Activated naive CD4-positive, alpha-beta T cell treated with anti-CD3 and anti-CD28 coated beads for 36 hours (primary cell): Measurements from ENCODE around the gene FOXN3. TPM values are rescaled to one million over a fixed set of nuclear protein-coding genes. Genes with fewer than 3 reads are reported as not detected.

Source experiments
- CTCF ChIA-PET: fragments of 350-600 bp; sonication (Branson Sonifier 250); formaldehyde crosslinking; loops from one replicate; lab custom pipeline; 2021; ENCODE audit warnings: antibody characterized with exemption; lab: Charles Lee
- DNase-seq: peaks from one replicate; pipeline ENCODE4 v3.0.0-alpha.2; 2020
- H3K27ac Mint-ChIP-seq: one replicate; pipeline ENCODE4 v1.8.0; 2021; ENCODE audit warnings: mild to moderate bottlenecking, mixed read lengths
- H3K27me3 Mint-ChIP-seq: one replicate; pipeline ENCODE4 v1.8.0; 2021; ENCODE audit warnings: low read depth, mixed read lengths
- H3K36me3 Mint-ChIP-seq: one replicate; pipeline ENCODE4 v1.8.0; 2021; ENCODE audit warnings: low read depth, mixed read lengths
- H3K4me1 Mint-ChIP-seq: one replicate; pipeline ENCODE4 v1.8.0; 2021; ENCODE audit warnings: low read depth, mixed read lengths
- H3K4me3 Mint-ChIP-seq: one replicate; pipeline ENCODE4 v1.8.0; 2021; ENCODE audit warnings: mild to moderate bottlenecking, moderate library complexity, mixed read lengths
- H3K9me3 Mint-ChIP-seq: one replicate; pipeline ENCODE4 v1.8.0; 2021; ENCODE audit warnings: mixed read lengths
- intact Hi-C: fragments of 100-400 bp; cut with micrococcal nuclease; formaldehyde crosslinking; loops from one replicate; pipeline ENCODE4 v1.15.1; 2023
- total RNA-seq, 2 experiments: library from RNA; stranded (reverse); gene quantifications; one replicate each; pipeline ENCODE4 v1.2.3, GENCODE V29; 2021

Gene FOXN3
- total RNA-seq, 2 experiments from 2014 or later = 64.6 to 65.0 TPM

DNA sequence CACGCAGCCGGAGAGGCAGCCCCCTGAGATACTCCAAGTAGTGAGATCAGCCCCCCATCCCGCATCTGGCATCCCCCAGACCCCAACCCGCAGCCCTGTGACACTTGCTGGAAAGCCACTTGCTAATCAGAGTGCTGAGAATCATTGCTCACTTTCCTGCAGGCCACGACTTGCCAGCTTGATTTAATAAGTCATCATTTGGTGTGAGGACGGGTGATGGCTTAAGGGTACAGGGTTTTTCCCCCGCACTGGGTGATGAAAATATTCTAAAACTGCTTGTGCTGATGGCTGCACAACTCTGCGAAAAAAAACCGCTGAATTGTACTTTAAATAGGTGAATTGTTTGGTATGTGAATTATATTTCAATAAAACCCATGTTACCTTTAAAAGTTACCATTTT, 171.2 kb downstream of the FOXN3 start:
- intact Hi-C loops = no loop called here
- H3K4me1 Mint-ChIP-seq = peaks cover 56% of the 10 kb centered on the region
- peaks cover 5% of the 10 kb centered on the region for H3K9me3 Mint-ChIP-seq
- H3K27me3 Mint-ChIP-seq = no peaks in the 10 kb centered on the region
- no peak for DNase-seq
- CTCF ChIA-PET = interaction anchor here (0.7 kb wide), 1 partner anchor 236 kb away, joined by 4 read pairs; no protein-coding TSS in a partner anchor
- H3K4me3 Mint-ChIP-seq = no peak overlapping the region
- H3K27ac Mint-ChIP-seq = no peak overlapping the region
- peaks cover 10% of the 10 kb centered on the region for H3K36me3 Mint-ChIP-seq

- intact Hi-C loops = loop anchor here (5.0 kb wide), 1 partner anchor 523 kb away; no protein-coding TSS in a partner anchor
- DNase-seq = no peak
- Mint-ChIP-seq H3K27me3 (no peaks in the 10 kb centered on the region), H3K27ac (no peak overlapping the region), H3K9me3 (no peaks in the 10 kb centered on the region), H3K4me3 (no peak overlapping the region), H3K36me3 (peaks cover 5% of the 10 kb centered on the region), H3K4me1 (peaks cover 58% of the 10 kb centered on the region)
- CTCF ChIA-PET = no interaction called here
Observed at GRCh38 chr14:89244720-89245119, 172.3 kb downstream of the FOXN3 start.

- H3K9me3 Mint-ChIP-seq = no peaks in the 10 kb centered on the region
- no peak overlapping the region for H3K27ac Mint-ChIP-seq
- no peak for DNase-seq
- H3K27me3 Mint-ChIP-seq = no peaks in the 10 kb centered on the region
- intact Hi-C loops = loop anchor here (5.0 kb wide), 1 partner anchor 524 kb away; no protein-coding TSS in a partner anchor
- H3K36me3 Mint-ChIP-seq = peaks cover 5% of the 10 kb centered on the region
- no peak overlapping the region for H3K4me3 Mint-ChIP-seq
- peaks cover 59% of the 10 kb centered on the region for H3K4me1 Mint-ChIP-seq
- CTCF ChIA-PET = interaction anchor here (0.9 kb wide), 1 partner anchor 68 kb away, joined by 3 read pairs; no protein-coding TSS in a partner anchor
Observed at GRCh38 chr14:89243741-89244140, 173.3 kb downstream of the FOXN3 start.

DNA sequence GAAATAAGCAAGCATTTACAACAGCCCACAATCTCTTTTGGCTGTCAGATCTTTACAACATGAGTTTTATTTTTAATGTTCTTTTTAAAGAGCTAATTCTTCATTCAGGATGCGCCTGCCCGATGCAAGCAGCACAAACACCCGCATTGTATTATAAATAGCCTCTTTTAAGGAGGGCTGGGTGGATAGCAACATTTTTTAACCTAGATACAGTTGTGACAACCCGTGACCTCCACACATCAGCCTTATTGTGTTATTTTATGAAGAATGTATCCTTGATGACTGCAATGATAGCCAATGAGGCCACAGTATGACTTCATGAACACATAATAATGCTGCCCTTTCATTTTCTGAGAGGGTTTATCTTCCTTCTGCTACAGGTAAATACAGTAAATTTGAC, 173.7 kb downstream of the FOXN3 start:
- DNase-seq = no peak
- H3K27ac Mint-ChIP-seq = no peak overlapping the region
- CTCF ChIA-PET = interaction anchor here (0.9 kb wide), 1 partner anchor 67 kb away, joined by 3 read pairs; no protein-coding TSS in a partner anchor
- H3K4me1 Mint-ChIP-seq = peaks cover 57% of the 10 kb centered on the region
- H3K36me3 Mint-ChIP-seq = peaks cover 5% of the 10 kb centered on the region
- no peaks in the 10 kb centered on the region for H3K27me3 Mint-ChIP-seq
- intact Hi-C loops = loop anchor here (5.0 kb wide), 1 partner anchor 524 kb away; no protein-coding TSS in a partner anchor
- no peaks in the 10 kb centered on the region for H3K9me3 Mint-ChIP-seq
- no peak overlapping the region for H3K4me3 Mint-ChIP-seq

- intact Hi-C loops = loop anchor here (5.0 kb wide), 1 partner anchor 525 kb away; no protein-coding TSS in a partner anchor
- H3K9me3 Mint-ChIP-seq = no peaks in the 10 kb centered on the region
- H3K36me3 Mint-ChIP-seq = peaks cover 5% of the 10 kb centered on the region
- H3K27ac Mint-ChIP-seq = no peak overlapping the region
- H3K27me3 Mint-ChIP-seq = no peaks in the 10 kb centered on the region
- no peak overlapping the region for H3K4me3 Mint-ChIP-seq
- no peak for DNase-seq
- H3K4me1 Mint-ChIP-seq = peaks cover 58% of the 10 kb centered on the region
- CTCF ChIA-PET = interaction anchor here (0.9 kb wide), 1 partner anchor 67 kb away, joined by 3 read pairs; no protein-coding TSS in a partner anchor
Observed at GRCh38 chr14:89242652-89243279, 174.3 kb downstream of the FOXN3 start.

DNA sequence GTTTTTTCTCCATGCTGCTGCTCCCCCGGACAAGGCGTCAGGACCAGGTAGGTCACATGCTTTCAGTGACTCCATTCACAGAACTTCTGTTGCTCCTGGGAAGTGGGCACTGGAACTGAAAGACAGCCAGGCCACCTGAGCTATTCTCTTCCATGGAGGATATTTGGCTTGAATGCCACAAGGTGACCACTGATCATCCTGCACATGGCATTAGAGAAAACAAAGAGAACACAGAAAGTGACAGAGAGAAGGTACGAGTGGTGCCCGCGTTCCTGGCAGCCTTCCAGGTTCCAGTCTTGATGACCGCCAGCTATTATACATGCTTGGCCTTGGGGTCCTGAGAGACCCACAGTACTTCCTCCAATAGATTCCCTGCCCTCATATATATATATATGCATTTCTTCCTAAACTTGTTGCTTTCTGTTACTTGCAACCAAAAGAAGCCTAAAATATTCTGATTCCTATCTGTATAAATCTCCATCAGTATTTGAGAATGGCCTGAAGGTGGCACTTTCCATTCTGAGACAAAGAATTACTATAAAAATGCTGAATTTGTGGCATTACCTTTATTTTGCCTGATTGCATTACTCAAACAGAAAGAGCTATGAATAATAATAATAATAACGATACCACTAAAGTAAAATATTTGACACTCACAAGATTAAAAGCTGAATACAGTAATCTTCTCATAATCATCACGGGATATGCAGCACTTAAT, 174.9 kb downstream of the FOXN3 start:
- intact Hi-C loops = loop anchor here (5.0 kb wide), 1 partner anchor 525 kb away; no protein-coding TSS in a partner anchor
- H3K27ac Mint-ChIP-seq = no peak overlapping the region

DNA sequence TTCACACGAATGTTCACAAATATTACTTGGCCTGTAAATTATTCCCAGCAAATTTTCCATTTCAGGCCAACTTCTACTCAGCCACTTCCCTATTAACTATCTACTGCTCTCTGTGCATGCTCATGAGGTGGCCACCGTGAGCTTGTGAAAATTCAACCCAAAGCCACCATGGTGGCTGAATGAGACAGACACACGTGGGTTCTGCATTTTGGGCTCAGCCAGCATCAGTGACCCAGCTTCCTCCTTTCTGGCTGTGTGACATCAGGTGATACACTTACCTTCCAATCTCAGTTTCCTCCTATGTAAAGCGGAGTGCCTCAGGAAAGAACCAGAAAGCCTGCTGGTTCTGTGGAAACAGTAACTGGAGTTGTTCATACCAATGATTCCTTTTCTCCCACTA, 175.8 kb downstream of the FOXN3 start:
- intact Hi-C loops = loop anchor here (5.0 kb wide), 1 partner anchor 526 kb away; no protein-coding TSS in a partner anchor
- H3K27ac Mint-ChIP-seq = no peak overlapping the region
- CTCF ChIA-PET = interaction anchor here (0.9 kb wide), 1 partner anchor 21 kb away, joined by 3 read pairs; no protein-coding TSS in a partner anchor
- no peak overlapping the region for H3K4me3 Mint-ChIP-seq
- no peaks in the 10 kb centered on the region for H3K27me3 Mint-ChIP-seq
- no peaks in the 10 kb centered on the region for H3K9me3 Mint-ChIP-seq
- H3K36me3 Mint-ChIP-seq = peaks cover 7% of the 10 kb centered on the region
- H3K4me1 Mint-ChIP-seq = peaks cover 54% of the 10 kb centered on the region
- no peak for DNase-seq

More for the DNA sequence above, 174.9 kb downstream of the FOXN3 start:
- H3K27me3 Mint-ChIP-seq = no peaks in the 10 kb centered on the region
- H3K36me3 Mint-ChIP-seq = peaks cover 5% of the 10 kb centered on the region
- DNase-seq = no peak
- H3K9me3 Mint-ChIP-seq = no peaks in the 10 kb centered on the region
- CTCF ChIA-PET = interaction anchor here (0.9 kb wide), 1 partner anchor 22 kb away, joined by 3 read pairs; no protein-coding TSS in a partner anchor
- no peak overlapping the region for H3K4me3 Mint-ChIP-seq
- peaks cover 59% of the 10 kb centered on the region for H3K4me1 Mint-ChIP-seq

GRCh38 chr14:89240414-89240813, 176.6 kb downstream of the FOXN3 start:
- Mint-ChIP-seq H3K4me1 (peaks cover 52% of the 10 kb centered on the region), H3K4me3 (no peak overlapping the region), H3K9me3 (no peaks in the 10 kb centered on the region), H3K27ac (no peak overlapping the region), H3K27me3 (no peaks in the 10 kb centered on the region), H3K36me3 (peaks cover 7% of the 10 kb centered on the region)
- CTCF ChIA-PET = no interaction called here
- intact Hi-C loops = loop anchor here (5.0 kb wide), 1 partner anchor 527 kb away; no protein-coding TSS in a partner anchor
- DNase-seq = no peak

- Mint-ChIP-seq H3K4me3 (no peak overlapping the region), H3K36me3 (peaks cover 7% of the 10 kb centered on the region), H3K4me1 (peaks cover 44% of the 10 kb centered on the region), H3K9me3 (no peaks in the 10 kb centered on the region), H3K27ac (no peak overlapping the region), H3K27me3 (no peaks in the 10 kb centered on the region)
- intact Hi-C loops = no loop called here
- CTCF ChIA-PET = interaction anchor here (1.1 kb wide), 1 partner anchor 11 kb away, joined by 6 read pairs; no protein-coding TSS in a partner anchor
- no peak for DNase-seq
Observed at GRCh38 chr14:89239023-89239422, 178.0 kb downstream of the FOXN3 start.

- Mint-ChIP-seq H3K27me3 (no peaks in the 10 kb centered on the region), H3K27ac (peak overlapping the region; percentile 4), H3K4me1 (peaks cover 45% of the 10 kb centered on the region), H3K4me3 (no peak overlapping the region), H3K9me3 (no peaks in the 10 kb centered on the region), H3K36me3 (peaks cover 7% of the 10 kb centered on the region)
- CTCF ChIA-PET = interaction anchor here (1.1 kb wide), 1 partner anchor 10 kb away, joined by 6 read pairs; no protein-coding TSS in a partner anchor
- intact Hi-C loops = no loop called here
- no peak for DNase-seq
Observed at GRCh38 chr14:89237921-89238529, 179.0 kb downstream of the FOXN3 start.

DNA sequence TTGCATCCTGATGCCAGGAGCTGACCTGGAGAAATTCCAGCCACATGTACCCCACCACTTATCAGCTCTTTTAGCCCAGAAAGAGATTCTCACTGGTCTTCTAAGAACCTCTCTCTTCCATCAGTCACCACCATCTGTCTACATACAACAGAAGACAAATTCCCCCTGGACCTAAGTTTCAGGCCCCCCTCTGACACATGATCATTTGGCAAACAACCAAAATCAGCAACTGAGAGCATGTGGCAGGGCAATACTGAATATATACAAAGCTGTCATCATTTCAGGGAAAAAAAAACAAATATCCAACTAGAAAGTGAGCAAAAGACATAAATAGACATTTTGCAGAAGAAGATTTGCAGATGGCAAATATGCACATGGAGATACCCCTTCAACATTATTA, 180.2 kb downstream of the FOXN3 start:
- Mint-ChIP-seq H3K27me3 (no peaks in the 10 kb centered on the region), H3K27ac (no peak overlapping the region), H3K9me3 (no peaks in the 10 kb centered on the region), H3K4me3 (no peak overlapping the region), H3K36me3 (peaks cover 9% of the 10 kb centered on the region), H3K4me1 (peaks cover 45% of the 10 kb centered on the region)
- CTCF ChIA-PET = interaction anchor here (0.8 kb wide), 1 partner anchor 676 kb away, joined by 3 read pairs; no protein-coding TSS in a partner anchor
- intact Hi-C loops = no loop called here
- DNase-seq = no peak

DNA sequence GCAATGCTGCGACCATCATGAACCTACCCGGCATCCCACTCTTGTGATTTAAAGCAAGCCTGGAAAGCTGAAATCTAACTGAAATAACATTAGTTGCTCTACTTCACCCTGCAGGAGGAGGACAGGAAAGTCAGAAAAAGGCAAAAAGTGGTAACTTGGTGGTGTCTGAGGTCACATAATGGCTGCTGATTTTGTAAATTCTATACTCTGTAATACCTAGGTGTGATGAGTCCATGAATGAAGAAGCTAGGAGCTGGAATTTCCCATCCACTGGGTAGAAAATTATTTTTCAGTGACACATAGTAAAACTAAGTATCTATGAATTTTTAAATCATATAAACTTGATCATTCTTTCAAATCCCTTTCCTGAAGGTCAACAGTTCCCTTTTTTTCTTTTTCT, 183.8 kb downstream of the FOXN3 start:
- H3K36me3 Mint-ChIP-seq = peaks cover 7% of the 10 kb centered on the region
- no peaks in the 10 kb centered on the region for H3K9me3 Mint-ChIP-seq
- H3K27ac Mint-ChIP-seq = no peak overlapping the region
- CTCF ChIA-PET = no interaction called here
- no peak overlapping the region for H3K4me3 Mint-ChIP-seq
- intact Hi-C loops = no loop called here
- DNase-seq = no peak
- peaks cover 30% of the 10 kb centered on the region for H3K4me1 Mint-ChIP-seq
- no peaks in the 10 kb centered on the region for H3K27me3 Mint-ChIP-seq
